T-helper 22 cell (primary cell): ENCODE measurements around the gene TRPM3.

Source experiments
- DNase-seq: peaks from one replicate; pipeline ENCODE4 v3.0.0-alpha.2; 2020; ENCODE audit warnings: low read depth

The TRPM3 gene

DNA sequence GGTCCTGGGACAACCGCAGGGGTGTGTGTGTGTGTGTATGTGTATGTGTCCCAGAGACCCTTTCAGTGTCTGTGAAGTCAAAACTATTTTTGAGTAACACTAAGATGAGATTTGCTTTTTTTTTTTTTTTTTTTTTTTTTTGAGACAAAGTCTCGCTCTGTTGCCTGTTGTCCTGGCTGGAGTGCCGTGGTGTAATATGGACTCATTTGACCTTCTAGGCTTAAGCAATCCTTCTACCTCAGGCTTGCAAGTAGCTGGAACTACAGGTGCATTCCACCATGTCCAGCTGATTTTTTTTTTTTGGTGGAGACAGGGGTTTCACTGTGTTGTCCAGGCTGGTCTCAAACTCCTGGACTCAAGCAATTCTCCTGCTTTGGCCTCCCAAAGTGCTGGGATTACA lies 609.6 kb downstream of the TRPM3 start:
- no peak for DNase-seq

- no peak for DNase-seq
These were observed 611.2 kb downstream of the TRPM3 start for GRCh38 chr9:70510157-70510770.

GRCh38 chr9:70506159-70506558 lies 615.3 kb downstream of the TRPM3 start:
- DNase-seq = no peak

- DNase-seq = no peak
These were observed 616.6 kb downstream of the TRPM3 start for GRCh38 chr9:70504834-70505233.

DNA sequence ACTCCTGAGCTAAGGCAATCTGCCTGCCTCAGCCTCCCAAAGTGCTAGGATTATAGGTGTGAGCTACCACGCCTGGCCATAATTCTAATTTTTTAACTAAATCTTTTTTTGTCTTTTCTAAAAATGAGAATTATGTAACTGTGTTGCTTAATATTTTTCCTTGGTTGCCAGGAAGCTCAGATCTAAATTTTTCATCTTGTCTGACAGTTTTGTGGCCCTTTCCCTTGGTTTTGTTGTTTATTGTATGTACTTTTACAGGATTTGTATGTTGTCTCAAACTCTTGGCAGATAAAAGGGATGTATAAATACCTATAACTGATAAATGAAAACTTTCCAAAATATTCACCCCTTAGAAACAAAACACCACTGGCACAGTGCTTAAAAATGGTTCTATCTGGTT lies 618.7 kb downstream of the TRPM3 start:
- no peak for DNase-seq

DNA sequence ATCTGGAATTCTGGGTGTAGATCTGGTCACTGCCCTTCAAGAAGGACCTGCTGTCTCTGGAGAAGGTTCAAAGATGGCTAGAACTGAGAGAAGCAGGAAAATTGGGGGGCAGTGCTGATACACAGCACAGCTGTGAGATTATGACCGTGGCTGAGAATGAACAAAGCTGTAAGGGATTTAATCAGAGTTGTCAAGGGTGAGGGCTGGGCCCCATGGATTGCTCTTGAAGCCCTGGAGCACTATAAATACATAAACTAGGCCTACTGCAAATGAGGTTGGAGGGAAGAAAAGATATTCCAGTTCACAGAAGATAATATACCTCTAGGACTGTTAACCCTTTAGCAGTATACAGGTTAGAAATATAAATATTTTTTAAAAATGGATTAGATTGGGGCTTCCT lies 620.6 kb downstream of the TRPM3 start:
- no peak for DNase-seq

DNA sequence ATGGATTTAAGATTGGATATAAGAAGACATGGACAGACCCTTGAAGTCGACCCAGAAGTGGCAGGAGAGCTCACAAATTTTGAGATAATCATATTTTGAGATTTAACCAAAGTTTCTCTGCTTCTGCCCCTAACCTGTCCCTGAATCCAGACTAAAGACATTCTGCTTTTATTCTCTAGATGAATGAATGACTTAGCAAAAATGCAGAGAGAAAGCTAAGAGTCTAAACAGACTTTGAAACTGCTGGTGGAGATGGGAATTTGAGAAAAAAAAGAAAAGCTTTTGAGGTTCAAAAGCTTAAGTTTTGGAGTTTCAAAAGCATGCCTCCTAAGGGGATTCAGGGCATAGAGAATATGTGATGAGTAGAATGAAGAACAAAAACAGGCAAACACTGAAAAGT lies 621.8 kb downstream of the TRPM3 start:
- DNase-seq = no peak

- no peak for DNase-seq
These were observed 622.6 kb downstream of the TRPM3 start for GRCh38 chr9:70498866-70499265.

- DNase-seq = no peak
These were observed 625.2 kb downstream of the TRPM3 start for GRCh38 chr9:70496244-70496643.

DNA sequence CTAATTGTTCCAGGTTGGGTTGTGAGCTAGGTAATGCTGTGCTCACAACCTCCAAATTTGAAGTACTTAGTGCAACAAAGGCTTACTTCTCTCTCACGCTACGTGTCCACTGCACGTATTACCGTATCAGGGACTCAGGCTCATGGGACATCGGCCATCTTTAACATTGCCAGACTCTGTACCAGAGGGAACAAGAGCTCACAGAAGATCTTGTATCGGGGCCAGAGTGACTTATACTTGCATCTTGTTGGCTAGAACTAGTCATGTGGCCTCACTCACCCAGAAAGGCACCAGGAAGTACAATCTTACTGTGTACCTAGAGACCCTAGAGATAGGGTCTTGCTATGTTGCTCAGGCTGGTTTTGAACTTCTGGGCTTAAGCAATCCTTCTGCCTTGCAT lies 625.9 kb downstream of the TRPM3 start:
- DNase-seq = no peak

- no peak for DNase-seq
These were observed 627.2 kb downstream of the TRPM3 start for GRCh38 chr9:70494221-70494620.

DNA sequence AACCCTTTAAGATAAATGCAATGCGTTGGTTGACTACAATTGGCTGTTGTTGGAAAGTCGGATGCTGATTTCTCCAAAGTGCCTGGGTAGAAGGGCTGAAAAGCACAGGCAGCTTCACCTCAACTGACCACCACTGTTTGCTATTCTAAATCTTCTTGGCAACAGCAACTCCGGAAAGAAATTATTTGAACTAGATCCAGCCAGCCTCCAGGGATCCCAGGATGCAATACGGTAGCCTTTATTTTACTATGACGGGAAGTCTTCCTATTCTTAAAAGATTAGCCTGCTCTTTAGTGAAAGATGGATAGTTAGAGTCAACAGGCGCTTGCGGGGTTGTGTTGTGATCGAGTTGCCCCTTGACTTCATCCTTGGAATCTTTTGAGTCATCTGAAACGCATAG lies 628.4 kb downstream of the TRPM3 start:
- DNase-seq = no peak

- no peak for DNase-seq
These were observed 629.1 kb downstream of the TRPM3 start for GRCh38 chr9:70492319-70492777.

DNA sequence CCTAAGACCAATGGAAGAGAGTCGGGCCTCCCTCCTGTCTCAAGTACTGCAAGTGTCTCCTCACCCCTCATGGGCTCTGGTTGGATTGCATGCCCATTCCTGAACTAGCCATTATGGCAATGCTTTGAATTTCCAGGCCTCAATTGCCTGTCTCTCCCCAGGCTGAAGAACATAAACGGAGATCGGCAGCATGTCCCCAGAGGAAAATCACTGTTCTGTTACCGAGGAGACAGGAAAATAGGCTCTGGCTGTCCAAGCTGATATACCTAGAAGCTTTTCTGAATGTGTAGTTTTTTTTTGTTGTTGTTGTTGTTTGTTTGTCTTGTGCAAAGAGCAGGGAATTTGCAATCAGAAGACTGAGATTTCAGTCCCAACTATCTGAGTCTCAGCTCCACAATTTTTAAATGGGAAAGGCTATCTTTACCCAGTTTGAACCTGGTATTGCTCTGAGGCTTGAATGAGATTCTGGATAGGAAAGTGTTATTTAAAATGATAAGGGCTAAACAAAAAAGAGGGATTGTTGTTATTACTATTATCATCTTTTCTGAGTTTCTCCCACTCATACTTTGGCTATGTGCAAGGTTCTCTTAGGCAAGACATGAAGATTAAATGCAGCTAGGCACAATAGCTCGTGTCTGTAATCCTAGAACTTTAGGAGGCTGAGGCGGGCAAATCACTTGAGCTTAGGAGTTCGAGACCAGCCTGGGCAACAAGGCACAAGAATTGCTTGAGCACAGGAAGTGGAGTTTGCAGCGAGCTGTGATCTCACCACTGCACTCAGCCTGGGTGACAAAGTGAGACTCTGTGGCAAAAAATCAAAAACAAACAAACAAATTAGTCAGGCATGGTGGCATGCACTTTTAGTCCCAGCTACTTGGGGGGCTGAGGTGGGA lies 629.7 kb downstream of the TRPM3 start:
- DNase-seq = no peak

- no peak for DNase-seq
These were observed 630.9 kb downstream of the TRPM3 start for GRCh38 chr9:70490478-70490877.

GRCh38 chr9:70488793-70489105 lies 632.7 kb downstream of the TRPM3 start:
- no peak for DNase-seq

DNA sequence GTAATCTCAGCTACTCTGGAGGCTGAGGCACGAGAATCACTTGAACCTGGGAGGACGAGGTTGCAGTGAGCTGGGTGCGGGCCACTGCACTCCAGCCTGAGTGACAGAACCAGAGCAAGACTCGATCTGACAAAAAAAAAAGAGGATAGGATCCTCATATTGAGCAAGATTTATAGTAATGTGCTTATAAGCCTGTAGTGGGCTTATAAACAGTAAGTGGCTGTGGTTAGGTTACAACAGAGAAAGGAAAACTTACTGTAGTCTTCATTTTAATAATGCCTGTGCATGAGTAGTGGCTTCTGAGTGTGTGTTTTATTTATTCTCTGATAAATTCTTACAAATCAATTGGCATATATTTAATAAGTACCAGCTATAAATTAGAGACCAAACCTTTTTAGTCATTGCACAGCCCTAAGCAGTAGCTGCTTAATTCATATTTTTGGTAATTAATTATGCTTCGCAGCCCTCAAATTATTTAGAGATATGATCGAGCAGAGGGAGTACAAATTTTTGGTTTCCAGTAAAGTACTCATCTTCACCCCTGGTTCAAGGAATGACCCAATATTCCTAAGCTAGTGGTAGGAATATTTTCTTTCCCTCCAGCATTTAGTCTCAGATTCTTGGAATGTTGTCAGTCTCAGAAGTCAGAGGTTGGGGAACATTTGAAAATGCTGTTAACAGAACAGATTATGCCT lies 633.2 kb downstream of the TRPM3 start:
- no peak for DNase-seq

DNA sequence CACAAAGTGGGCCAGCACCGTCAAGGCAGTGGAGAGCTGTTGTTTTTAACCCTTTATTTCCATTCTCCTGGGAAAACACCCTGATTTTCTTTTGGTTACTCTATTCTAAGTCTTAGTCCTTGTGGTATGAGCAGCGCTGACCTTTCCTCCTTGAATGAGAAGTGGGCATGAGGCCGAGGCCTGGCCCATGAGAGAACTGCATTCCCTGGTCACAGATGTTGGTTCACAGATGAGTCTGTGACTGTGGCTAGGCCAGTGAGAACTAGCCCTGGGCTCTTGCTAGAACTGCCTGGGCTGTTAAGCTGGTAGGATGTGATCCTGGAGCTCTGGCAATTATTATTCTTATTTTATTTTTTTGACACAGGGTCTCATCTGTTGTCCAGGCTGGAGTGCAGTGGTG lies 635.3 kb downstream of the TRPM3 start:
- DNase-seq = no peak

DNA sequence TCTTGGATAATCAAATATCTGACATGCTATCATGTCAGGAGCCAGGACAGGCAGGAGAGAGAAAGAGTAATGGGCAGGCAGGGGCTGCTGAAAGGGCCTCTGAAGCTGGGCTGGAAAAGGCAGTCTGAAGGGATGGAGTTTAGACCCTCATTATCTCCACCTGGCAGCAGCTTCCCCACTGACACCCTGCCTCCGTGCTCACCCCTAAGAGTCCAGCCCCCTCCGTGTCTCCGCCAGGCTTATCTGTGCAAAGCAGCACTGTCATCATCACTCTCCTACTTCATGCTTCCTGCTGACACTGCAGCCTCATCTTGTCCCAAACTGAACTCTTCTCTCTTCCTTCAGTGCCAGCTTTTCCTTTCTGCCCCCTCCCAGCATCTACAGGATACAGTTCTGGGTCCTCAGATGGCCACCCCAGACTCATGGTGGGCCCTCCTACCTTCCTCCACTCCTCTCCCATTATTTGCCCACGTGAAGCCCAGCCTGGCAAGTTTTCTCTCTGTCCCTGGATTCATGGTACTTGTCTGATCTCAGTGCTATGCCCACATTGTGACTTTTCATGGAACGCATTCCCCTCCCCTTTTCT lies 636.1 kb downstream of the TRPM3 start:
- DNase-seq = no peak

DNA sequence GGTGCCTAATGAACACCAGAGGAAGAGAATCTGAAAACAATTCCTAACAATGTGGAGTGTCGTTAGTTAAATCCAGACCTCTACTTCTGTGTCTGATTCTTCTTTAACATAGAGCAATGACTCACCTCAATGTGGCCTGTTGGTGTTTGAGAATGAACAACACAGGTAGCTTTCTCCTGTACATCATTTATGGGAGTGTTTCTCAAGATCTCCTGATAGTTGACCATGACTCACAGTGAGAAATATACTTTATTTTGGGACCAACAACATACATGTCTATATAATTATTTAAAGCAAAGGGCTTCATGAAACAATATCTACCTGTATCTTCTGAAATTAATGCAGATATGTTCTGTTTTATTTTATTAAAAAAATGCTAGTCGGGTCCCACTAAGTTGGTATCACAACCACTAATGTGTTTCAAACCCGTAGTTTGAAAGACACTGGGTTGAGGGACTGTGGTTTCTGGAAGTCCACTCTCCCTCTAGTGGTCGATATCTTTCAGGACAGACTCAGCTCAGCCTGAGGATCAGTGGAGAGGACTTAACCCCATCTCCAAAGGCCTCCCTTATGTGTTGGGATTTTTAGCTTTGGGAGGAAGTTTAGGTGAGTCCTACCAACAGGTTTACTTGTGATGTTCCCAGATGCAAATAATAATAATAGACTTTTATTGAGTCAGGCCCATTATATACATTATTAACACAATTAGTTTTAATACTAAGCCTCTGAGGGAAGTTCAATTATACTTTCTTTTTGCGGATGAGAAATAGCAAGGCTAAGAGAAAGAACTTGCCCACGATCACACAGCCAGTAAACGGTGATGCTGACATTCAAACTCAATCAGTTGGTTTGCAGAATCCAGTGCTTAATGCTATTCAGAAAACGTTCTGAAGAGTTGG lies 636.9 kb downstream of the TRPM3 start:
- no peak for DNase-seq

DNA sequence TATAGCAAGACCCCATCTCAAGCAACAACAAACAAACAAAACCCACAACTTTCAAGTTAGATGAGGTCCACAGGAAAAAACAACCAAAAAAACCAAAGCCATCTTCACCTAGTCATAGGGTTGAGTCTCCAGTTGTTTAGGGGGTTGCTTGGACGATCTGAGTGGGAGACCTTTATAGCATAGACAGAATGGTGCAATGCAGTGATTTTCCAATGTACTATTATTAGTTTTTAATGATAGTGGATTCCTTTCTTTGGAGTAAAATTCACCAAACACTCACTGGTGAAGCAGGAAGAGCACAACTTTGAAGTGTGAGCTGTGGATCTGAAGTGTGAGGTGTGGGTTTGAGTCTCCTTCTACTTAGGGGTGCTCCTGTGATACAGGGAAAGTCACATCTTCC lies 640.0 kb downstream of the TRPM3 start:
- no peak for DNase-seq
